ENCODE results near the gene LRP2.

DNA sequence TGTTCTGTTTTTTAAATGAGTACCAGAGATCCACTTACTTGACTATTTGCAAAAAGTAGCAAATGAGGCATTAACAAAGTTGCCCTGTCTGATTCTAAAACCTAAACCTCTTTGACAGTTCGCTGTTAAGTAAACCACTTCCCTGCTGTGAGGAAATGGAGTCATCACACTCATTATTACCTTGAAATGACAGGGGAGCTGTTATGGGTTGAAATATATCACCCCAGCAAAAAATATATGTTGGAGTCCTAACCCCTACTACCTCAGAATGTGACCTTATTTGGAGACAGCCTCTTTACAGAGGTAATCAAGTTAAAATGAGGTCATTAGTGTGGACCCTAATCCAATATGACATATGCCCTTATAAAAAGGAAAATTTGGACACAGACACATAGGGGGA lies 256.9 kb downstream of the LRP2 start:
- TF ChIP-seq, protein P1, sequence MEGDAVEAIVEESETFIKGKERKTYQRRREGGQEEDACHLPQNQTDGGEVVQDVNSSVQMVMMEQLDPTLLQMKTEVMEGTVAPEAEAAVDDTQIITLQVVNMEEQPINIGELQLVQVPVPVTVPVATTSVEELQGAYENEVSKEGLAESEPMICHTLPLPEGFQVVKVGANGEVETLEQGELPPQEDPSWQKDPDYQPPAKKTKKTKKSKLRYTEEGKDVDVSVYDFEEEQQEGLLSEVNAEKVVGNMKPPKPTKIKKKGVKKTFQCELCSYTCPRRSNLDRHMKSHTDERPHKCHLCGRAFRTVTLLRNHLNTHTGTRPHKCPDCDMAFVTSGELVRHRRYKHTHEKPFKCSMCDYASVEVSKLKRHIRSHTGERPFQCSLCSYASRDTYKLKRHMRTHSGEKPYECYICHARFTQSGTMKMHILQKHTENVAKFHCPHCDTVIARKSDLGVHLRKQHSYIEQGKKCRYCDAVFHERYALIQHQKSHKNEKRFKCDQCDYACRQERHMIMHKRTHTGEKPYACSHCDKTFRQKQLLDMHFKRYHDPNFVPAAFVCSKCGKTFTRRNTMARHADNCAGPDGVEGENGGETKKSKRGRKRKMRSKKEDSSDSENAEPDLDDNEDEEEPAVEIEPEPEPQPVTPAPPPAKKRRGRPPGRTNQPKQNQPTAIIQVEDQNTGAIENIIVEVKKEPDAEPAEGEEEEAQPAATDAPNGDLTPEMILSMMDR (conservative IDR thresholded peaks at IDR 0.05 in 1 of 2, IDR thresholded peaks at IDR 0.05 in 1 of 2; ENCODE audit: low read depth in 1 of 2, low read length in 2 of 2) = no peak
- no peak for TF ChIP-seq EZH2 (IDR thresholded peaks at IDR 0.05; ENCODE audit: low read length, missing control alignments)
